ENCODE results near the gene ARSJ. TPM values are rescaled to one million over a fixed set of nuclear protein-coding genes. Genes with fewer than 3 reads are reported as not detected.

The ARSJ gene
- total and polyA plus RNA-seq, 10 donors = 0.07 to 1.6 (median 0.52) TPM

- H3K27ac ChIP-seq = no peak overlapping the region
- DNase-seq = no peak
- H3K36me3 ChIP-seq = no peaks in the 10 kb centered on the region
- 47 to 52% (median 49%) methylated on average over 5 of the region's 5 CpGs for WGBS, 5 donors
- H3K4me1 ChIP-seq = no peaks in the 10 kb centered on the region
- intact Hi-C loops (cut with DNase I; ENCODE audit: low total_unique reads) = loop anchor here (10.0 kb wide), 1 partner anchor 144 kb away; no protein-coding TSS in a partner anchor
- no peaks in the 10 kb centered on the region for H3K27me3 ChIP-seq (replicated peaks in 1 of 7)
- H3K4me3 ChIP-seq = no peak overlapping the region
- TF ChIP-seq POLR2AphosphoS5 (IDR thresholded peaks at IDR 0.05) (no peak), POLR2A (IDR thresholded peaks at IDR 0.05) (no peak), CTCF (IDR thresholded peaks at IDR 0.05 in 8 of 11, conservative IDR thresholded peaks at IDR 0.05 in 3 of 11) (no peak)
- no peaks in the 10 kb centered on the region for H3K9me3 ChIP-seq
These were observed 60.3 kb downstream of the ARSJ start for GRCh38 chr4:113919145-113919544.

- Histone ChIP-seq H3K4me1 (peaks cover 0 to 3% (median 0%) of the 10 kb centered on the region in 6 donors), H3K4me3 (no peak overlapping the region), H3K36me3 (no peaks in the 10 kb centered on the region), H3K27me3 (replicated peaks in 1 of 7) (no peaks in the 10 kb centered on the region), H3K27ac (no peak overlapping the region), H3K9me3 (no peaks in the 10 kb centered on the region)
- TF ChIP-seq CTCF (IDR thresholded peaks at IDR 0.05 in 8 of 11, conservative IDR thresholded peaks at IDR 0.05 in 3 of 11) (peak in 4 of 11 experiments; percentile 12 to 27 (median 16)), POLR2A (IDR thresholded peaks at IDR 0.05) (no peak), POLR2AphosphoS5 (IDR thresholded peaks at IDR 0.05) (no peak)
- no peak for DNase-seq
- intact Hi-C loops (cut with DNase I; ENCODE audit: low total_unique reads) = no loop called here
These were observed 70.6 kb downstream of the ARSJ start for GRCh38 chr4:113908829-113909228.

GRCh38 chr4:113907559-113907958, 71.9 kb downstream of the ARSJ start:
- intact Hi-C loops (cut with DNase I; ENCODE audit: low total_unique reads) = no loop called here
- no peaks in the 10 kb centered on the region for H3K9me3 ChIP-seq
- DNase-seq = no peak
- 89 to 100% (median 96%) methylated on average over 1 of the region's 1 CpG for WGBS, 5 donors
- no peak overlapping the region for H3K27ac ChIP-seq
- TF ChIP-seq POLR2A (IDR thresholded peaks at IDR 0.05) (no peak), POLR2AphosphoS5 (IDR thresholded peaks at IDR 0.05) (no peak), CTCF (IDR thresholded peaks at IDR 0.05 in 8 of 11, conservative IDR thresholded peaks at IDR 0.05 in 3 of 11) (no peak)
- H3K4me1 ChIP-seq = peaks cover 0 to 3% (median 0%) of the 10 kb centered on the region in 6 donors
- no peak overlapping the region for H3K4me3 ChIP-seq
- H3K27me3 ChIP-seq (replicated peaks in 1 of 7) = no peaks in the 10 kb centered on the region
- no peaks in the 10 kb centered on the region for H3K36me3 ChIP-seq

GRCh38 chr4:113905301-113905700, 74.1 kb downstream of the ARSJ start:
- Histone ChIP-seq H3K9me3 (no peaks in the 10 kb centered on the region), H3K27me3 (replicated peaks in 1 of 7) (no peaks in the 10 kb centered on the region), H3K27ac (no peak overlapping the region), H3K4me3 (no peak overlapping the region), H3K36me3 (no peaks in the 10 kb centered on the region), H3K4me1 (peaks cover 0 to 23% (median 2%) of the 10 kb centered on the region in 6 donors)
- intact Hi-C loops (cut with DNase I; ENCODE audit: low total_unique reads) = no loop called here
- no peak for TF ChIP-seq POLR2AphosphoS5 (IDR thresholded peaks at IDR 0.05)
- TF ChIP-seq CTCF (IDR thresholded peaks at IDR 0.05 in 8 of 11, conservative IDR thresholded peaks at IDR 0.05 in 3 of 11) = no peak
- TF ChIP-seq POLR2A (IDR thresholded peaks at IDR 0.05) = no peak
- DNase-seq = no peak
- WGBS, 5 donors = 91 to 100% (median 95%) methylated on average over 1 of the region's 1 CpG

Measured in spleen (tissue), 11 donors.